ENCODE data around the gene BBS9. TPM values are rescaled to one million over a fixed set of nuclear protein-coding genes. Genes with fewer than 3 reads are reported as not detected.
"Not testable (repeated sequence)": the region's sequence is repeated elsewhere in the genome, so short reads cannot be mapped to it uniquely, and the experiment has no call there.

Gene BBS9
- total and polyA plus RNA-seq, 2 donors (not counting 3 experiments of a cell fraction or from before 2014, with no cell fraction given) = 5.7 to 17.4 TPM

- Histone ChIP-seq H3K9ac (replicated peaks; ENCODE audit: extremely low read depth, insufficient read depth, low read length) (no peak overlapping the region), H3K36me3 (ENCODE audit: control insufficient read depth in 2 of 2, extremely low read depth in 1 of 2, insufficient read depth in 2 of 2, low read length in 2 of 2) (no peaks in the 10 kb centered on the region), H2AFZ (ENCODE audit: low read depth, low read length) (no peak overlapping the region), H3K27ac (ENCODE audit: insufficient read depth, low read depth, low read length) (no peak overlapping the region), H3K79me2 (ENCODE audit: control insufficient read depth, insufficient read depth, low read length) (no peaks in the 10 kb centered on the region), H3K4me3 (replicated peaks in 1 of 3; ENCODE audit: insufficient read depth in 1 of 3, low read depth in 1 of 3, low read length in 3 of 3) (no peak overlapping the region), H3K9me3 (replicated peaks; ENCODE audit: control insufficient read depth, insufficient read depth, low read length) (no peaks in the 10 kb centered on the region), H3K4me2 (ENCODE audit: insufficient read depth, low read length) (no peak overlapping the region), H4K20me1 (replicated peaks; ENCODE audit: control insufficient read depth, extremely low read depth, insufficient read depth, low read length) (no peaks in the 10 kb centered on the region), H3K27me3 (ENCODE audit: control insufficient read depth in 2 of 2, insufficient read depth in 2 of 2, low read length in 2 of 2) (no peaks in the 10 kb centered on the region), H3K9me1 (replicated peaks; ENCODE audit: control insufficient read depth, extremely low read depth, insufficient read depth, low read length) (no peaks in the 10 kb centered on the region), H3K4me1 (ENCODE audit: control insufficient read depth, extremely low read depth, insufficient read depth, low read length) (no peaks in the 10 kb centered on the region)
- FAIRE-seq (no peak), DNase-seq (ENCODE audit: low read depth, low spot score) (no peak)
- POLR2A ChIA-PET = no interaction called here
- no peak for TF ChIP-seq JUN (IDR thresholded peaks at IDR 0.05; ENCODE audit: borderline replicate concordance, insufficient read depth, insufficient read length, low read depth)
- TF ChIP-seq EZH2 (IDR thresholded peaks at IDR 0.05; ENCODE audit: borderline replicate concordance, low read depth, low read length, severe bottlenecking) = no peak
- no peak for TF ChIP-seq POLR2AphosphoS5 (IDR thresholded peaks at IDR 0.05; ENCODE audit: insufficient read depth, low read depth, low read length)
- TF ChIP-seq MAX (IDR thresholded peaks at IDR 0.05; ENCODE audit: insufficient read depth, insufficient read length) = no peak
- TF ChIP-seq FOS (IDR thresholded peaks at IDR 0.05; ENCODE audit: borderline replicate concordance, insufficient read depth, low read length) = no peak
- no peak for TF ChIP-seq CTCF (IDR thresholded peaks at IDR 0.05; ENCODE audit: extremely low read depth in 1 of 2, insufficient read depth in 1 of 2, low read depth in 1 of 2, low read length in 2 of 2)
- intact Hi-C loops (cut with micrococcal nuclease) = no loop called here
- CTCF ChIA-PET = no interaction called here
- dilution Hi-C loops (cut with MboI; ENCODE audit: extremely low pct_ligation_motif_present, low sequenced_read_pairs) = no loop called here
- no TSS peak for BruUV-seq (replicated peaks)
Measured at GRCh38 chr7:33517191-33517590, 387.8 kb downstream of the BBS9 start.

GRCh38 chr7:33527008-33527407 is 397.6 kb downstream of the BBS9 start:
- H3K4me3 ChIP-seq (replicated peaks in 1 of 3; ENCODE audit: insufficient read depth in 1 of 3, low read depth in 1 of 3, low read length in 3 of 3); dilution Hi-C loops (cut with MboI; ENCODE audit: extremely low pct_ligation_motif_present, low sequenced_read_pairs); H3K4me1 ChIP-seq (ENCODE audit: control insufficient read depth, extremely low read depth, insufficient read depth, low read length); DNase-seq (ENCODE audit: low read depth, low spot score); H3K9me3 ChIP-seq (replicated peaks; ENCODE audit: control insufficient read depth, insufficient read depth, low read length); H3K9ac ChIP-seq (replicated peaks; ENCODE audit: extremely low read depth, insufficient read depth, low read length); H4K20me1 ChIP-seq (replicated peaks; ENCODE audit: control insufficient read depth, extremely low read depth, insufficient read depth, low read length); BruUV-seq (replicated peaks); H3K27me3 ChIP-seq (ENCODE audit: control insufficient read depth in 2 of 2, insufficient read depth in 2 of 2, low read length in 2 of 2); FAIRE-seq; POLR2A ChIA-PET; CTCF ChIA-PET; H3K9me1 ChIP-seq (replicated peaks; ENCODE audit: control insufficient read depth, extremely low read depth, insufficient read depth, low read length); H3K4me2 ChIP-seq (ENCODE audit: insufficient read depth, low read length); H3K36me3 ChIP-seq (ENCODE audit: control insufficient read depth in 2 of 2, extremely low read depth in 1 of 2, insufficient read depth in 2 of 2, low read length in 2 of 2); H3K79me2 ChIP-seq (ENCODE audit: control insufficient read depth, insufficient read depth, low read length); intact Hi-C loops (cut with micrococcal nuclease); H2AFZ ChIP-seq (ENCODE audit: low read depth, low read length); H3K27ac ChIP-seq (ENCODE audit: insufficient read depth, low read depth, low read length): not testable (repeated sequence)

- FAIRE-seq = not testable (repeated sequence)
Measured at GRCh38 chr7:33527613-33528012, 398.2 kb downstream of the BBS9 start.

More at GRCh38 chr7:33527613-33528012, 398.2 kb downstream of the BBS9 start:
- H3K9me3 ChIP-seq (replicated peaks; ENCODE audit: control insufficient read depth, insufficient read depth, low read length); H3K4me1 ChIP-seq (ENCODE audit: control insufficient read depth, extremely low read depth, insufficient read depth, low read length); H3K27me3 ChIP-seq (ENCODE audit: control insufficient read depth in 2 of 2, insufficient read depth in 2 of 2, low read length in 2 of 2); H4K20me1 ChIP-seq (replicated peaks; ENCODE audit: control insufficient read depth, extremely low read depth, insufficient read depth, low read length); H2AFZ ChIP-seq (ENCODE audit: low read depth, low read length); H3K79me2 ChIP-seq (ENCODE audit: control insufficient read depth, insufficient read depth, low read length); H3K27ac ChIP-seq (ENCODE audit: insufficient read depth, low read depth, low read length); DNase-seq (ENCODE audit: low read depth, low spot score); POLR2A ChIA-PET; BruUV-seq (replicated peaks); H3K9ac ChIP-seq (replicated peaks; ENCODE audit: extremely low read depth, insufficient read depth, low read length); H3K9me1 ChIP-seq (replicated peaks; ENCODE audit: control insufficient read depth, extremely low read depth, insufficient read depth, low read length); intact Hi-C loops (cut with micrococcal nuclease); CTCF ChIA-PET; dilution Hi-C loops (cut with MboI; ENCODE audit: extremely low pct_ligation_motif_present, low sequenced_read_pairs); H3K36me3 ChIP-seq (ENCODE audit: control insufficient read depth in 2 of 2, extremely low read depth in 1 of 2, insufficient read depth in 2 of 2, low read length in 2 of 2); H3K4me3 ChIP-seq (replicated peaks in 1 of 3; ENCODE audit: insufficient read depth in 1 of 3, low read depth in 1 of 3, low read length in 3 of 3); H3K4me2 ChIP-seq (ENCODE audit: insufficient read depth, low read length): not testable (repeated sequence)

Measured in endothelial cell of umbilical vein (primary cell).